ENCODE results near the gene TRMT2B.

- TF ChIP-seq SCMH1 (CRISPR knock-in tag; IDR thresholded peaks at IDR 0.05; ENCODE audit: borderline replicate concordance), result no peak
- TF ChIP-seq ZZZ3 (CRISPR knock-in tag; IDR thresholded peaks at IDR 0.05; ENCODE audit: borderline replicate concordance), result no peak
- no peak for TF ChIP-seq NR1H2 (CRISPR knock-in tag; IDR thresholded peaks at IDR 0.05; ENCODE audit: borderline replicate concordance, low read depth)
- no peak for TF ChIP-seq EZH2 (conservative IDR thresholded peaks at IDR 0.05; ENCODE audit: low read depth, low read length)
- no peak for TF ChIP-seq MED13 (CRISPR knock-in tag; IDR thresholded peaks at IDR 0.05)
- no peak for TF ChIP-seq ZNF577 (CRISPR knock-in tag; IDR thresholded peaks at IDR 0.05; ENCODE audit: borderline replicate concordance, low read depth)
Observed at GRCh38 chrX:101009090-101009489, 42.8 kb downstream of the TRMT2B start.
